ENCODE data around the gene PLXNA4.

DNA sequence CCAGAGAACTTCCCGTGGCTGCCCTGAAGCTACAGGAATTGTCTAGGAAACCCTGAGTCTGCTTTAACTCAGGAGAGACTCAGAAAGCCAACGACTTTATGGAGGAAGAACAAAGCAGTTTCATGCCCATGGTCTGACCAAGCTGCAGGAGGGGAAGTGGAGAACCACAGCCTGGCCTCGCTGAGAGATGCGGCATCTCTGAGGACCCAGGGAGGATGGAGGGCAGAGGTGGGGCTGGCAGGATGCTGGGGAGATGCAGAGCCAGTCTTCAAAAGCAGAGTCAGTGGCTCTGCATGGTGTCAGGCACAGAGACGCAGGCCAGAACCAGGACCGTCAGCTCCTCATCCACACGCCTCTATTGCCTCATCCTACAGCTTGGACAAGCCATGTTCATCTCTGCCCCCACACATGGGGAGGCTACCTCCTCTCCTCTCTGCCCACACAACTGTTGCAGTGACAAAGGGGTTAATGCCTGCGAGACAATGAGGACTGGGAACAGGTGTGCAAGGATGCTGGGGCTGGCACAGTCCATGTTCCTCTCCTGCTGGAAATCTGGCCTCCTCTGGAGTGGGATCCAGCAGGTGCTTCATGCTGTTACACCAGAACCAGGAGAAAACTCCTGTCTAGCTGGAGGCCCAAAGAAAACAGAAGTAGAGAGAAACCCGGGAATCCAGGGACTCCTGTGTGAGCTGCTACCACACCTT, 267.0 kb downstream of the PLXNA4 start:
- TF ChIP-seq, protein P1, sequence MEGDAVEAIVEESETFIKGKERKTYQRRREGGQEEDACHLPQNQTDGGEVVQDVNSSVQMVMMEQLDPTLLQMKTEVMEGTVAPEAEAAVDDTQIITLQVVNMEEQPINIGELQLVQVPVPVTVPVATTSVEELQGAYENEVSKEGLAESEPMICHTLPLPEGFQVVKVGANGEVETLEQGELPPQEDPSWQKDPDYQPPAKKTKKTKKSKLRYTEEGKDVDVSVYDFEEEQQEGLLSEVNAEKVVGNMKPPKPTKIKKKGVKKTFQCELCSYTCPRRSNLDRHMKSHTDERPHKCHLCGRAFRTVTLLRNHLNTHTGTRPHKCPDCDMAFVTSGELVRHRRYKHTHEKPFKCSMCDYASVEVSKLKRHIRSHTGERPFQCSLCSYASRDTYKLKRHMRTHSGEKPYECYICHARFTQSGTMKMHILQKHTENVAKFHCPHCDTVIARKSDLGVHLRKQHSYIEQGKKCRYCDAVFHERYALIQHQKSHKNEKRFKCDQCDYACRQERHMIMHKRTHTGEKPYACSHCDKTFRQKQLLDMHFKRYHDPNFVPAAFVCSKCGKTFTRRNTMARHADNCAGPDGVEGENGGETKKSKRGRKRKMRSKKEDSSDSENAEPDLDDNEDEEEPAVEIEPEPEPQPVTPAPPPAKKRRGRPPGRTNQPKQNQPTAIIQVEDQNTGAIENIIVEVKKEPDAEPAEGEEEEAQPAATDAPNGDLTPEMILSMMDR (IDR thresholded peaks at IDR 0.05; ENCODE audit: poor library complexity), result no peak
- no peak for TF ChIP-seq EZH2phosphoT487 (IDR thresholded peaks at IDR 0.05; ENCODE audit: low read depth, severe bottlenecking, unreplicated experiment)

Measured in hepatocyte (in vitro differentiated cells).